GM12892 (cell line): ENCODE measurements around the gene ARFGEF3.

ENCODE experiments used
- POLR2A ChIP-seq: IDR thresholded peaks from 2 replicates; pipeline ENCODE4 v1.6.1; 2011; ENCODE audit warnings: low read depth, low read length, control low read depth
- POLR2AphosphoS5 ChIP-seq: IDR thresholded peaks from 2 replicates; pipeline ENCODE4 v1.6.1; 2011; ENCODE audit warnings: low read depth, low read length, control low read depth

- TF ChIP-seq POLR2A (no peak), POLR2AphosphoS5 (no peak)
Observed at GRCh38 chr6:138128096-138128495, 33.6 kb upstream of the ARFGEF3 start.
